GM11168 (cell line): ENCODE data around the gene L3MBTL3.
"Not testable (repeated sequence)": the region's sequence is repeated elsewhere in the genome, so short reads cannot be mapped to it uniquely, and the experiment has no call there.

Source experiments
- in situ Hi-C: fragments of 300-500 bp; cut with MboI; formaldehyde crosslinking; loops from one replicate; pipeline ENCODE4 v1.12.0; 2022; ENCODE audit warnings: low sequenced_read_pairs; ENCODE audit not compliant: unreplicated experiment

The L3MBTL3 gene

GRCh38 chr6:130163266-130163665 is 144.9 kb downstream of the L3MBTL3 start:
- in situ Hi-C loops = no loop called here

DNA sequence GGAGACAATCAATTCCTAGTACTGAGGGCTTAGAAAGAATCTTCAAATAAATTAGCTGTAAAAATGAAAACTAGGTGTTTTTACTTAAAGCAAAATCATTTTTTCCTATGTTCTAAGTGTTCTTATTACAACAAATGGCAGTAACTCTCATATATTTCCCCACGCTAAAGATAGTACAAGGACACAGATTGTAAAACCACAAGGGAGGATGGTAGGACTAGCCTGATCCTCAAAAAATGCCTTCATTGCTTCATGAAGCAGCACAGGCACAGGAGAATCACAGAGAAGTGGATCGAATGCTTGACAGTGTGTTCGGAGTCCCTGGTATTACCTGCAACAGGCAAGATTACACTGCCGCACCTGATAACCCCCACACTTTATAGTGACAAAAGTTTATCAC is 145.9 kb downstream of the L3MBTL3 start:
- in situ Hi-C loops = no loop called here

DNA sequence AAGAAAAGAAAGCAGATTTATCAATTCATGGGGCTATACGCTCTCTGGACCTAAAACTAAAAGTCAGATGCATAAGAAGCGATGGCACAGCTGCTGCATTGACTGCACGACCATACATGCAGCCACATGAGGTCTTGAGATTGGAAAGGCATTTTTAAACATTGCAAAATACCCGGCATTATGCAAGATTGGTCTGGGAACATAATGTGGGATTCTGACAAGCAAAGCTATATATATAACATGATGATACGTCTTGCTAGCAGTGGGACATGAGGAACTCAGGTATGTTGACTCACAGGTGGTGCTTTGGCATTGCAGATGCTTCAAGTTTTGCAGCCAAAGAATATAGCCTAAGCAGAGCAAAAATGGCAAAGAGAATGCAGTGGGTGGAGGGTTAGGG is 149.3 kb downstream of the L3MBTL3 start:
- in situ Hi-C loops = no loop called here

- in situ Hi-C loops = not testable (repeated sequence)
Observed at GRCh38 chr6:130170160-130170559, 151.8 kb downstream of the L3MBTL3 start.

DNA sequence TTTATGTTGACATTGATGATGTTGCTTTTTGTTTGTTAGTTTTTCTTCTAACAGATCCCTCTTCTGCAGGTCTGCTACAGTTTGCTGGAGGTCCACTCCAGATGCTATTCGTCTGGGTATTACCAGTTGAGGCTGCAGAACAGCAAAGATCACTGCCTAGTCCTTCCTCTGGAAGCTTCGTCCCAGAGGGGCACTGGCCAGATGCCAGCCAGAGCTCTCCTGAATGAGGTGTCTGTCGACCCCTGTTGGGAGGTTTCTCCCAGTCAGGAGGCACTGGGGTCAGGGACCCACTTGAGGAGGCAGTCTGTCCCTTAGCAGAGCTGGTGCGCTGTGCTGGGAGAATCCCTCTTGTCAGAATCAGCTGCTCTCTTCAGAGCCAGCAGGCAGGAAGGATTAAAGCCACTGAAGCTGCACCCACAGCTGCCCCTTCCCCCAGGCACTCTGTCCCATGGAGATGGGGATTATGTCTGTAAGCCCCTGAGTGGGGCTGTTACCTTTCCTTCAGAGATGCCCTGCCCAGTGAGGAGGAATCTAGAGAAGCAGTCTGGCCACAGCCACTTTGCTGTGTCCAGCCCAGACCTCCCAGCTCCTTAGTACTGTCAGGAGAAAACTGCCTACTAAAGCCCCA is 155.1 kb downstream of the L3MBTL3 start:
- in situ Hi-C loops = not testable (repeated sequence)

DNA sequence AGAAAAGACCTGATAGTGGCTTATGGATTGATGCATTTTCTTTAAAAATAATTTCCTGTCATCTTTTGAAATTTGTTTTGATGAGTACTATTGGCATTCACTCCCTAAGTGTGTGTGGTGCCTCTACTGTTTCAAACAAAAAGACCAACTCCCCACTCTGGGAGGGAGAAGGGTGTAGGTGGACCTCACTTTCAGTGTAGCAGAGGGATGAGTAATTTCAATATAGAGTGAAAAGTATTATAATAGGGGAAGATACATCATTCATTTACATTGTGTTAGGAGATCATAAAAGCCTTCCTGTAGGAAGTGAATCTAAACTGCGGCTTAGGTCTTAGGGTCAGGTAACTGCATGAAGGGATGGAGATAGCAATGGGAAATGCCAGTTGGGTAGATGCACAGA is 158.0 kb downstream of the L3MBTL3 start:
- in situ Hi-C loops = no loop called here

- in situ Hi-C loops = no loop called here
Observed at GRCh38 chr6:130178692-130179091, 160.3 kb downstream of the L3MBTL3 start.

DNA sequence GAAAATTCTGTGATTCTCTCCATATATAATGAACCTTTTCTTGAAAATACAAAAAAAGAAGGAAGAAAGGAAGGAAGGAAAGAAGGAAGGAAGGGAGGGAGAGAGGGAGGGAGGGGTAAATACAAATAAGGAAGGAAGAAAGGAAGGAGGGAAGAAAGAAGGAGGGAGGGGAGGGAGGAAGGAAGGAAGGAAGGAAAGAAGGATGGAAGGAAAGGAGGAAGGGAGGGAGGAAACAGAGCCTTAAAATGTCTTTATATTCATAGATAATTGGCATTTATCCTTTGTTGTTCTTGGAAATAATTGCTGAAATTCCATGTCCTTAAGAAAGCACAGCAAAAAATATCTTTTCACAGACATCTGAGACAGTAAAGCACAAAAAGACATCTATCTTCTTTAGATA is 164.1 kb downstream of the L3MBTL3 start:
- in situ Hi-C loops = no loop called here

GRCh38 chr6:130183271-130184222 is 165.2 kb downstream of the L3MBTL3 start:
- in situ Hi-C loops = no loop called here

DNA sequence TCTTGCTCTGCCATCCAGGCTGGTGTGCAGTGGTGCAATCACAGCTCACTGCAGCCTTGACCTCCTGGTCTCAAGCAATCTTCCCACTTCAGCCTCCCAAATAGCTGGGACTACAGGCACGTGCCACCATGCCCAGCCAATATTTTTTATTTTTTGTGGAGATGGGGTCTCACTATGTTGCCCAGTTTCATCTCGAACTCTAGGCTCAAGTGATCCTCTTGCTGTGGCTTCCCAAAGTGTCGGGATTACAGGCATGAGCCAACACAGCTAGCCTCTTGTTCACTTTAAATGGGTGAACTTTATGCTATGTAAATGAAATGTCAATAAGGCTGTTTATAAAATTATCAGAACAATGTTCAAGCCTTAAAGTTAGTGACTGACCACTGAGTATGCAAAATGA is 167.3 kb downstream of the L3MBTL3 start:
- in situ Hi-C loops = no loop called here

DNA sequence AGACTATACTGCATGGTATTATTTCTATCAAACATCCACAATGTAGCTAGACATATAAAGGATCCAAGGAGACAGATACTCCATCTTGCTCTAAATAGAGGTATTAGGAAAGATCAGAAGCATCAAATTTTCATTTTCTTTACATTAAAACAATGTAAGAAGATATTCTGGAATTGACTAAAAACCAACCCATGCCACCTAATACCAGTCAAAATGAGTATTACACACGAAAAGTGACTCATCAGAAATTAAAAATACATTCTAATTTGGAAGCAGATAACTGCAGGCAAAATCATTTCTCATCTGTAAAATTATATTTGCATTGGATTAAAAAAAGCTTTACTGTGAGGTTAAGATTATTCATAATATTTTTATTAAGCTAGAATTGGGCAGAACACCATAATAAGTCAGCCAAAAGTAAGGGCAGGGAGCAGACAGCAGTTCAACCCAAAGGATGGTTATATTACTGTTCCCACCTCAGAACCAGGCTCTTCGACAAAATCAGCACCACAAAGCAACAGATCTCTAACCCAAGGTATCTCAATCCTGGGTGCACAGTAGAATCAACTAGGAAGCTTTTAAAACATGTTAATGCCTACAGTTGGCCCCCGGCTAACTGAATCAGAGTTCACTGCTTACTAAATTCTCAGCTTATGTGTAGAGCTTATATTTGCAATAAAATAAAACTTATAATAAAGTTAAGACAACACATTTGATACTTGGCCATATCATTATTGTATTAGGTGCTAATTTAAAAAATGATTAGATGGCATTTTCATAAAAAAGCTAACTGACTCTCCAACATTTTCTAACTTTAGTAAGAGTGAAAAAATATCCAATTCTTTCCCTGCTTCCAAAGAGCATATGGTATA is 169.2 kb downstream of the L3MBTL3 start:
- in situ Hi-C loops = no loop called here

- in situ Hi-C loops = no loop called here
Observed at GRCh38 chr6:130188207-130188899, 170.0 kb downstream of the L3MBTL3 start.

GRCh38 chr6:130189531-130190397 is 171.4 kb downstream of the L3MBTL3 start:
- in situ Hi-C loops = no loop called here
